Spleen (tissue), 7 donors: ENCODE measurements around the gene TMEM184A.

ENCODE experiments used
- POLR2A ChIP-seq, 3 donors: fragments of 450-650 bp; IDR thresholded peaks; one replicate each; pipeline ENCODE4 v1.5.1; 2017; ENCODE audit warnings: antibody characterized with exemption in 3 of 3, mild to moderate bottlenecking in 1 of 3
- TF ChIP-seq, protein P1 (sequence below), 11 experiments: fragments of 200-600 bp in 7 of 11; fragments of 450-650 bp in 4 of 11; sonication (generic) in 4 of 11; IDR thresholded peaks in 8 of 11; conservative IDR thresholded peaks in 3 of 11; 1 replicate in 7 of 11; 2 replicates in 4 of 11; pipeline versions ENCODE4 v1.4.0 to v1.8.0; 2016 to 2021; ENCODE audit warnings: antibody characterized with exemption in 11 of 11, inconsistent platforms in 4 of 11, mild to moderate bottlenecking in 1 of 11
- donor health status: DM: no; HTN: no; CAD: no; lungs with moderate emphysema.
- donor health status: DM: no; HTN: no; CAD: no.
- donor health status: DM: no; HTN: no; CAD: no.

DNA sequence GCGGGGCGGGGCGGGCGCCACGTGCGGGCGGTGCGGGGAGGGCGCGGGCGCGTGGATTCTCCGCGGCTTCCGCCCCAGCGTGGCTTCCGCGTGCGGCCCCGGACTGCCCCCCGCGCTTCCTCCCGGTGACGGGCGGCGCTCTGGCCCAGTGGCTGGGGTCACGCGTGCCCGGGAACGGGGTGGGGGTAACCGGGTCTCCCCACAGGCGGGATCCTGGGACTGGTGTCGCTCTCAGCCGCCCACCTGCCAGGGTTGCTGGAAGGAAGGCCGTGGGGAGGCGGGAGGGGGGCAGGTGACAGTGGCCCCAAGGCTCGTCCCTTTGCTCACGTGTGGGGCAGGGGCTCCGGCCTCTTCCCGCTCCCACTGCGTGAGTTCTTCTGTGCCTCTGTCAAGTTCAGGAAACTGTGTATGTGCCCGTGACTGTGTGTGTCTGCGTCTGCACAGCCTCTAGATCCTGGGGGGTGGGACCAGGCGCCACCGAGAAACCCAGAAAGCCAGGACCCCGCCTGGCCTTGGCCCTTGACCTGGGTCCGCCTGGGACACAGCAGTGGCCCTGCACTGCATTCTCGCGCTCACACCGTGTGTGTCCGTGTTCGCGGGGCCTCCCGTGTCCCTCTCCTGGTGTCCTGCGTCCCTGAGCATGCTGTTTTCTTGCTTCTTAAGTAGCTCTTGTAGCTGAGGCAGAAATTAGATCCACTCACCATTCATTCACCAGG lies 24.6 kb downstream of the TMEM184A start:
- TF ChIP-seq, protein P1, sequence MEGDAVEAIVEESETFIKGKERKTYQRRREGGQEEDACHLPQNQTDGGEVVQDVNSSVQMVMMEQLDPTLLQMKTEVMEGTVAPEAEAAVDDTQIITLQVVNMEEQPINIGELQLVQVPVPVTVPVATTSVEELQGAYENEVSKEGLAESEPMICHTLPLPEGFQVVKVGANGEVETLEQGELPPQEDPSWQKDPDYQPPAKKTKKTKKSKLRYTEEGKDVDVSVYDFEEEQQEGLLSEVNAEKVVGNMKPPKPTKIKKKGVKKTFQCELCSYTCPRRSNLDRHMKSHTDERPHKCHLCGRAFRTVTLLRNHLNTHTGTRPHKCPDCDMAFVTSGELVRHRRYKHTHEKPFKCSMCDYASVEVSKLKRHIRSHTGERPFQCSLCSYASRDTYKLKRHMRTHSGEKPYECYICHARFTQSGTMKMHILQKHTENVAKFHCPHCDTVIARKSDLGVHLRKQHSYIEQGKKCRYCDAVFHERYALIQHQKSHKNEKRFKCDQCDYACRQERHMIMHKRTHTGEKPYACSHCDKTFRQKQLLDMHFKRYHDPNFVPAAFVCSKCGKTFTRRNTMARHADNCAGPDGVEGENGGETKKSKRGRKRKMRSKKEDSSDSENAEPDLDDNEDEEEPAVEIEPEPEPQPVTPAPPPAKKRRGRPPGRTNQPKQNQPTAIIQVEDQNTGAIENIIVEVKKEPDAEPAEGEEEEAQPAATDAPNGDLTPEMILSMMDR (IDR thresholded peaks at IDR 0.05 in 8 of 11, conservative IDR thresholded peaks at IDR 0.05 in 3 of 11) = no peak
- TF ChIP-seq POLR2A (IDR thresholded peaks at IDR 0.05) = no peak
